Pancreas (tissue), 10 donors: ENCODE results near the gene KCNMA1. TPM values are rescaled to one million over a fixed set of nuclear protein-coding genes. Genes with fewer than 3 reads are reported as not detected.

Source experiments
- ATAC-seq, 4 donors: fragments of 200-7000 bp; cut with Tn5 transposase; one replicate each; pipeline versions ENCODE4 v1.8.0 to v1.9.1; 2020; ENCODE audit warnings: mild to moderate bottlenecking in 4 of 4, moderate library complexity in 4 of 4
- DNase-seq, 6 donors: peaks; one replicate each; pipeline ENCODE4 v3.0.0-alpha.2; 2020
- FAIRE-seq: peaks from 2 replicates; lab custom pipeline; 2012; peaks lifted over from hg19 to GRCh38; lab: Jason Lieb, UNC
- H3K27ac ChIP-seq, 4 donors: fragments of 200-600 bp; sonication (generic); 1 replicate in 3 of 4; 2 replicates in 1 of 4; pipeline versions ENCODE4 v1.5.0 to v1.8.0; 2020
- H3K27me3 ChIP-seq, 4 donors: fragments of 200-600 bp; one replicate each; pipeline ENCODE4 v1.8.0; 2021
- H3K36me3 ChIP-seq, 3 donors: fragments of 200-600 bp; sonication (generic) in 1 of 3; one replicate each; pipeline versions ENCODE4 v1.5.0 to v1.8.0; 2020 to 2021
- H3K4me1 ChIP-seq, 3 donors: fragments of 200-600 bp; one replicate each; pipeline ENCODE4 v1.8.0; 2021
- H3K4me3 ChIP-seq, 4 donors: fragments of 200-600 bp; sonication (generic) in 2 of 4; one replicate each; pipeline versions ENCODE4 v1.5.0 to v1.8.0; 2020 to 2021
- H3K9me3 ChIP-seq, 4 donors: fragments of 200-600 bp; one replicate each; pipeline ENCODE4 v1.8.0; 2021
- CTCF ChIP-seq, 4 donors: fragments of 200-600 bp; sonication (generic) in 3 of 4; IDR thresholded peaks; one replicate each; pipeline versions ENCODE4 v1.5.0 to v1.8.0; 2021; ENCODE audit warnings: antibody characterized with exemption in 4 of 4
- WGBS, 2 donors: extraction: QIAGEN DNeasy Blood & Tissue Kit; methylation state at CpG; one replicate each; pipeline ENCODE4 v1.1.7; 2013; 5-methylcytosine and 5-hydroxymethylcytosine counted together
- intact Hi-C, 3 donors: fragments of 100-400 bp; cut with DNase I; formaldehyde crosslinking; loops; one replicate each; pipeline versions ENCODE4 v1.11.1 to v1.14.2; 2022
- polyA plus RNA-seq, 2 donors: library from polyadenylated mRNA; stranded (reverse); fragments of 200-250 nt; gene quantifications; one replicate each; pipeline ENCODE4 v1.2.3, GENCODE V29; 2013
- total RNA-seq, 6 donors: library from RNA; stranded (reverse); fragmentation: NEBNext Ultra II Directional in 4 of 6; extraction: Animal tissue kit (Norgen Biotek cat#: 25700) in 4 of 6; gene quantifications; one replicate each; pipeline versions ENCODE4 v1.2.1 to v1.2.4, GENCODE V29; 2021 to 2023
- donor health status: healthy with polysubstance abuse.
- donor health status: DM: no; HTN: no; CAD: no; lungs with moderate emphysema.
- donor health status: DM: no; HTN: no; CAD: no.
- donor health status: control.
- donor health status: control.
- donor health status: Bipolar disorder and iron deficiency.
- donor health status: DM: yes; HTN: yes; CAD: no.
- donor health status: DM: no; HTN: no; CAD: no.
- donor health status: DM: no; HTN: no; CAD: no.
- donor health status: DM: yes; HTN: yes; CAD: no.

Gene KCNMA1
- total and polyA plus RNA-seq, 8 donors = 3.5 to 19.4 (median 9.3) TPM

DNA sequence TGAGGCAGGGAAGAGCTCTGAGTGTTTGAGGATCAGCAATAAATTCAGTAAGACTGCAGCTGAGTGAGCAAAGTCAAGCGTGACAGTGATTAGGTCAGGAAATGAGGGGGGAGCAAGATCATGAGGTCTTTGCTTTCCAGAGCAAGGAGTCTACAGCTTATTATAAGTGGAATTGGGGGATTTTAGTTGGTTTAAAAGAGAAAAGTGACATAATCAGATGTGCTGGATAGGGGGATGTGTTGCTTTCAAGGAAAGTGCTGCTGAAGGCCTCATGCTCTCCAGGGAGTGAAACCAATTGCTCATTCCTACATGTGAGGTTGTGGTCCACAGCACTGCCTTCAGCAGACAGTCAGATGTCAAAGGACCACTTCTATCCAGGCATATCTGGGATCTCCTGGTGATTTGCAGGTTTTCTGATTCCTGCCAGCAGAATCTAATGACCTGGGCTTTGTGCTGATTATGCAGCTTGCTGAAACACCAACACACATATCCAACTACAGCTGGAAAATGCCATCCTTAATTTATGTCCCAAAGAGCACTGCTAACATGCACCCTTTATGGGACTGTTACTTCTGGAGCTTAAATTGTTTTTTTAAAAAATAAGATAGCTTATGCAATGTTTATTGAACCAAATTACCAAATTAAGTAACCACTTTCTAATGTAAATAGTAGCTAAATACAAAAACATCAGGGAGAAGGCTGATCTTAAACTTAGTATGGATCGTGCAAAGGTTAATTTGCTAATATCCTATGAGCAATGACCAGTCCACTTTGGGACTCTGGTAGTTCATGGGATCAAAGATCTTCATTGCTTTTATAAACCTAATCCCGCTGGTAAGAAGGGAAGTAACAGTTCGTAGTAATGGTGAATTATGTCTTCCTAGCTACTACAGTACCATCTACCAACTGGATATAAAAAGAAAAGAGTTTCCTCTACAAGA, 607.6 kb downstream of the KCNMA1 start:
- Histone ChIP-seq H3K27ac (no peak overlapping the region), H3K36me3 (no peaks in the 10 kb centered on the region), H3K27me3 (no peaks in the 10 kb centered on the region), H3K9me3 (no peaks in the 10 kb centered on the region), H3K4me1 (no peaks in the 10 kb centered on the region), H3K4me3 (no peak overlapping the region)
- intact Hi-C loops = no loop called here
- FAIRE-seq (no peak), DNase-seq (no peak), ATAC-seq (no peak)
- TF ChIP-seq CTCF (IDR thresholded peaks at IDR 0.05) = no peak
- 90 to 92% methylated on average over 4 of the region's 4 CpGs for WGBS, 2 donors

DNA sequence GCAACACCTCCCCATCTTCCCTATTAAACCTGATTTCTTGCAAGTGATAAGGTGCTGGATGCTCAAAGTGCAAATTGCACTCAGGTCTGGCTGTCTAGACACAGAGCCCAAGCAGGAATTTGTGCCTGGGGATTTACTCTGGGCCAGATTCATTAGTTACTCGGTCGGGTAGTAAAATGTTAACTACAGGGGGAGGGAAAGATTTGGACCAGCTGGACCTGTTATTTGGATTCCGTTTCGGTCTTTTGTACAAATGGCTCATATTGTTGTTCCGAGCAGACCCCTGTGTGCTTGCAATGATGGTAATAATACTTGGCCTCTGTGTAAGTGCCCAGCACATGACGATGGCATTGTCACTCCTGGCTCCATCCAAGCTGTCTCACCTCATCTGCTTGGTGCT, 609.6 kb downstream of the KCNMA1 start:
- WGBS, 2 donors = 85 to 87% methylated on average over 6 of the region's 6 CpGs

GRCh38 chr10:77027576-77027975, 610.0 kb downstream of the KCNMA1 start:
- intact Hi-C loops = no loop called here
- ATAC-seq (no peak), FAIRE-seq (no peak), DNase-seq (no peak)
- WGBS, 2 donors = 92 to 95% methylated on average over 9 of the region's 9 CpGs
- Histone ChIP-seq H3K36me3 (no peaks in the 10 kb centered on the region), H3K27me3 (no peaks in the 10 kb centered on the region), H3K4me1 (no peaks in the 10 kb centered on the region), H3K4me3 (no peak overlapping the region), H3K9me3 (no peaks in the 10 kb centered on the region), H3K27ac (no peak overlapping the region)
- no peak for TF ChIP-seq CTCF (IDR thresholded peaks at IDR 0.05)

More for the DNA sequence above, 609.6 kb downstream of the KCNMA1 start:
- DNase-seq = no peak
- no peak for FAIRE-seq
- intact Hi-C loops = no loop called here
- Histone ChIP-seq H3K4me1 (no peaks in the 10 kb centered on the region), H3K4me3 (no peak overlapping the region), H3K27me3 (no peaks in the 10 kb centered on the region), H3K9me3 (no peaks in the 10 kb centered on the region), H3K36me3 (no peaks in the 10 kb centered on the region), H3K27ac (no peak overlapping the region)
- no peak for ATAC-seq
- no peak for TF ChIP-seq CTCF (IDR thresholded peaks at IDR 0.05)

DNA sequence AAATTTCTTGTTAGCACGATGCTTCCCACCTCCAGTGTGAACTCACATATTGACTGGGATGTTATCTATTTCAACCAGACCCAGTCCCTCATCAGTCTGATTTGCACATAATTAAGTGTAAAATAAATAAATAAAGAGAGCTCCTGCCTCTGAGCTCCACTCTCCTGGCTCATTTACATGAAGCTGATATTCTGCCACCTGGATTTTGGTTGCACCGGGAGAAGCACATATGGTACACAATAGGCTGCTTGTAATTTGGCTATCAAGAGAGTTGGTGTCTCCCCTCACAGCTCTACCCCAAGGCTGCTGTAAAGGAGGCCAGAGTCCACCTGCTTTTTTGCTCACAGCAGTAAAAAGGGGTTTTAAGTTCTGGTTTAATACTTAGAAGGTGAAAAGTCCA, 610.5 kb downstream of the KCNMA1 start:
- no peak for TF ChIP-seq CTCF (IDR thresholded peaks at IDR 0.05)
- Histone ChIP-seq H3K27me3 (no peaks in the 10 kb centered on the region), H3K9me3 (no peaks in the 10 kb centered on the region), H3K4me1 (no peaks in the 10 kb centered on the region), H3K36me3 (no peaks in the 10 kb centered on the region), H3K27ac (no peak overlapping the region), H3K4me3 (no peak overlapping the region)
- DNase-seq = no peak
- intact Hi-C loops = no loop called here
- WGBS, 2 donors = 86 to 92% methylated on average over 2 of the region's 2 CpGs
- no peak for ATAC-seq
- no peak for FAIRE-seq

DNA sequence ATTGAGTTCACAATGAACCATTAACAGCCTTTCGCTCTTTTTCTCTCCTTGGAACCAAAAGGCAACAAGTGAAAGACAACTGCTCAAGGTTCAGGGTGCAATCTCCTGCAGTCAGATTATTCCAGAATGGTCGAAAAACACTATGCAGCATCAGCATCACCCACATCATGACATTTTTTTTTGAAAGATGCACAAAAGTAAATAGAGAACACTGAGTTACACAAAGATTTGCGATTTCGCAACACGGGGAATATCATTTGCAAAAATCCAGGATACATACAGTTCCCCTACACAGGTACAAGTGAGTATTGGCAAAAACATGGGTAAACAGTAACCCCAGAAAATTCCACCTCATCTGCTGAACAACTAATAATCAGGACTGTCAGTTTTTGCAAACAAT, 611.5 kb downstream of the KCNMA1 start:
- FAIRE-seq = no peak
- H3K27ac ChIP-seq = no peak overlapping the region
- WGBS, 2 donors = 94 to 96% methylated on average over 5 of the region's 5 CpGs
- H3K27me3 ChIP-seq = no peaks in the 10 kb centered on the region
- H3K4me3 ChIP-seq = no peak overlapping the region
- ATAC-seq = no peak
- H3K36me3 ChIP-seq = no peaks in the 10 kb centered on the region
- H3K9me3 ChIP-seq = no peaks in the 10 kb centered on the region
- intact Hi-C loops = no loop called here
- TF ChIP-seq CTCF (IDR thresholded peaks at IDR 0.05) = no peak
- no peaks in the 10 kb centered on the region for H3K4me1 ChIP-seq
- DNase-seq = no peak
